Measurements from ENCODE around the gene STATH.

- TF ChIP-seq POLR2A (IDR thresholded peaks at IDR 0.05) = no peak
- TF ChIP-seq CTCF (IDR thresholded peaks at IDR 0.05) = no peak
Observed at GRCh38 chr4:70002507-70002906, 6.7 kb downstream of the STATH start.

Data from transverse colon (tissue), 3 donors.